GM12801 (cell line): Measurements from ENCODE around the gene ZC3H7A.

ENCODE experiments used
- TF ChIP-seq, protein P1 (sequence below): IDR thresholded peaks from one replicate; pipeline ENCODE4 v1.5.1; 2011; ENCODE audit warnings: control low read depth; ENCODE audit not compliant: insufficient read length; ENCODE audit errors: extremely low read depth

The ZC3H7A gene

DNA sequence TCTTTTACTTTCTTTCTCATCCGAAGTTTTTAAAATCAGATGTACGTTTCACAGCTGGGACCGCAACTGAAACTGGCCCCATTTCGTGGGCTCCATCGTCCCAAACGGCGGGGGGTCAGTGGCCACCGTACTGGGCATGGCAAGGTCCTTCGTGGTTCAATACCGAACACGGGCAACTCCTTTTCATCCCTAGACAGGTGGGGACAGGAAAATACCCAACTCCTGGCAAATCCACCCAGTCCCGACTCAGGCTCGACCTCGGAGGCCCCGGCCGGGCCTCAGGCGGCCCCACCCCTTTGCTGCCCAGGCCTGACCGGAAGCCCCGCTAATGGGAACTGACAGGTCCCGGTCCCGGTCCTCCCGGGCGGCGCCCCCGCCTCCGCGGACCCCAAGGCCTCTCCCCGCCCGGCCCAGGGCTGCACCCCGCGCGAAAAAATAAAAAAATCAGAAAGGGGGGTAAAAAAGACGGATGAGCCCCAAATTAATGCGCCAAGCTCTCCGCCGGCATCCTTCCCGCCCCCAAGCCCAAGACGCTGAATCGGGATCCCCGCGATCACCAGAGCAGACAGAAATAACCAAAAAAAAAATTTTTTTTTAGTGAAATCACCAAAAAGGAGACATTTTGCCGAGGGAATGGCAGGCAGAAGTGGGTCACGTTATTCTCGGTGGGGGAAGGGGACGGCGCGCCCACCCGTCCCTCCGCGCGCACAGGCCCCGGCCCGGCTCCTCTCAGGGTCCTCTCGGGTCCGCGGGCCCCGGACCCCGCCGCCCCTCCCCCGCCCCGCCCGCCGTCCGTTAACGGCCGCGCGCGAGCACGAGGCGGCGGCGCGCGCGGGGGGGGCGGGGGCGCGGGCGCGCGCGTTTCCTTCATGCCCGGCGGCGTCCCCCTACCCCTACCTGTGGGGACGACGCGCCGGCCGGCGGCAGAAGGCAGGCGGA, 562 bp downstream of the ZC3H7A start:
- TF ChIP-seq, protein P1, sequence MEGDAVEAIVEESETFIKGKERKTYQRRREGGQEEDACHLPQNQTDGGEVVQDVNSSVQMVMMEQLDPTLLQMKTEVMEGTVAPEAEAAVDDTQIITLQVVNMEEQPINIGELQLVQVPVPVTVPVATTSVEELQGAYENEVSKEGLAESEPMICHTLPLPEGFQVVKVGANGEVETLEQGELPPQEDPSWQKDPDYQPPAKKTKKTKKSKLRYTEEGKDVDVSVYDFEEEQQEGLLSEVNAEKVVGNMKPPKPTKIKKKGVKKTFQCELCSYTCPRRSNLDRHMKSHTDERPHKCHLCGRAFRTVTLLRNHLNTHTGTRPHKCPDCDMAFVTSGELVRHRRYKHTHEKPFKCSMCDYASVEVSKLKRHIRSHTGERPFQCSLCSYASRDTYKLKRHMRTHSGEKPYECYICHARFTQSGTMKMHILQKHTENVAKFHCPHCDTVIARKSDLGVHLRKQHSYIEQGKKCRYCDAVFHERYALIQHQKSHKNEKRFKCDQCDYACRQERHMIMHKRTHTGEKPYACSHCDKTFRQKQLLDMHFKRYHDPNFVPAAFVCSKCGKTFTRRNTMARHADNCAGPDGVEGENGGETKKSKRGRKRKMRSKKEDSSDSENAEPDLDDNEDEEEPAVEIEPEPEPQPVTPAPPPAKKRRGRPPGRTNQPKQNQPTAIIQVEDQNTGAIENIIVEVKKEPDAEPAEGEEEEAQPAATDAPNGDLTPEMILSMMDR, result no peak

DNA sequence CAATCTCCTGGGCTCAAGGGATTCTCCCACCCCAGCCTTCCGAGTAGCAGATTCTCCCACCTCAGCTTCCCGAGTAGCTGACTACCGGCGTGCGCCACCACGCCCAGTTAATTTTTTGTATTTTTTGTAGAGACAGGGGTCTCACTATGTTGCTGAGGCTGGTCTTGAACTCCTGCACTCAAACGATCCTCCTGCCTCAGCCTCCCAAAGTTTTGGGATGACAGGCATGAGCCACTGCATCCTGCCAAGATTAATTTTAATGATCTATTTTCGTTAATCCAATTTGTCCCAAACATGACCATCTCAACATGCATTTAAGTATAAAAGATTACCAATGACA, 1.2 kb downstream of the ZC3H7A start:
- TF ChIP-seq, protein P1, result no peak

DNA sequence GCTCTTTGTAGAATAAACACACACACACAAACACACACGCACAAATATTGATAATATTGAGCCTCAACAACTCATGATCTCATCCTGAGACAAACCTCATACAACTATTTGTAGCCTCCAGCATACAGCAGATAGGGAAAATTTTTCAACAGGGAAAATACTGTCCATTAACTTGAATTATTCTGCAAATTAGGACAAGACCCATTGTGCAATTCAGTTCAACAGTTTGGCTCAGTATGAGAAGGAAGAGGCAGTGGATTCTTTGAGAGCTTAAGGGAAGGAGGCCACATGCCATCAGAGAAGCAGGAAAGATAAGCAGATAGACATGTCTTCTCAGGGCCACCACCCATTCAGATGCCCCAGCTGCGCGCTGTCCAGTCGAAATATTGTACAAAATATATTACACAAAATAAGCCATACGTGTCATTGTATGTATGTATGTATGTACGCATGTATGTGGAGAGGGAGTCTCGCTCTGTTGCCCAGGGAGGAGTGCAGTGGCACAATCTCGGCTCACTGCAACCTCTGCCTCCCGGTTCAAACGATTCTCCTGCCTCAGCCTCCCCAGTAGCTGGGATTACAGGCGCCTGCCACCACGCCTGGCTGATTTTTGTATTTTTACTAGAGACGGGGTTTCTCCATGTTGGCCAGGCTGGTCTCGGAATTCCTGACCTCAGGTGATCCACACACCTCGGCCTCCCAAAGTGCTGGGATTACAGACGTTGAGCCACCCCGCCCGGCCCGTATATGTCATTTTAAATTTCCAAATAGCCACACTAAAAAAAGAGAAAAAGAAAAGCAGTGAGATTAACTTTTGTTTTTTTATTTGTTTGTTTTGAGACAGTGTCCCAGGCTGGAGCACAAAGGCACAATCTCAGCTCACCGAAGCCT, 1.8 kb downstream of the ZC3H7A start:
- TF ChIP-seq, protein P1, result no peak

DNA sequence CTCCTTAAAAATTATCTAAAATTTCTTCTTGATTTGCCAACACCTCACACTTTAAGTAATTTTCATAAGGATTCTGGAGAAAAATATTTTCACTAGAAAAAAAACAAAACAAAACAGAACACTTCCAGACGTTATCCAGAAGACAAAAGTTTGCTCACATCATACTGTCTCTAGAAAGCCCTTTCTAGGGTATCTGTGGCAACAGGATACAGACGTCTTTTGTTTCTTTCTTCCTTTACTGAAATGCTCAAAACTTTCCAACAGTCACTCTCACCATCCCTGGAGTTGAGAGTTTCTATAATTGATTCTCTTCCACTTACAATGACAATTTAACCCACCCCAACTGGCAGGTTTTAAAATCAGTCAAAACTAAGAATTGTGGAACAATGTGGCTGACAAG, 2.6 kb downstream of the ZC3H7A start:
- TF ChIP-seq, protein P1, result no peak

DNA sequence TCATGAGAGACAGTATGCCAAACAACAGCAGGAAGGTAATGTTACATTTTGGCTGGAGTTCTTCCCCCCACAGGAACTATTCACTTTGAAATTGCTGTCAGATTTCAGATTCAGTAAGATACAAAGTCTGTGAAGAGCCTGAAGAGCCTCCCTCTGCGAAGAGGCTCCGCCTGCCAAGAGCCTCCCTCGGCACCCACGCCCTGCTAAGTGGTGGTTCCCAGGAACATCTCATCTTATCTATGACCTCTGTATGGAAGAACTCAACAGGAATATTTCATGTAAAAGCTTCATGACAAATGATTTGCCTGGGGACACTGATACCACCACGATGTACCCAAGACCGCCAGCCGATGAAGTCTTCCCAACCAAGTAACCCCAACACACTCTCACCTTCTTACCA, 3.2 kb downstream of the ZC3H7A start:
- TF ChIP-seq, protein P1, result no peak

DNA sequence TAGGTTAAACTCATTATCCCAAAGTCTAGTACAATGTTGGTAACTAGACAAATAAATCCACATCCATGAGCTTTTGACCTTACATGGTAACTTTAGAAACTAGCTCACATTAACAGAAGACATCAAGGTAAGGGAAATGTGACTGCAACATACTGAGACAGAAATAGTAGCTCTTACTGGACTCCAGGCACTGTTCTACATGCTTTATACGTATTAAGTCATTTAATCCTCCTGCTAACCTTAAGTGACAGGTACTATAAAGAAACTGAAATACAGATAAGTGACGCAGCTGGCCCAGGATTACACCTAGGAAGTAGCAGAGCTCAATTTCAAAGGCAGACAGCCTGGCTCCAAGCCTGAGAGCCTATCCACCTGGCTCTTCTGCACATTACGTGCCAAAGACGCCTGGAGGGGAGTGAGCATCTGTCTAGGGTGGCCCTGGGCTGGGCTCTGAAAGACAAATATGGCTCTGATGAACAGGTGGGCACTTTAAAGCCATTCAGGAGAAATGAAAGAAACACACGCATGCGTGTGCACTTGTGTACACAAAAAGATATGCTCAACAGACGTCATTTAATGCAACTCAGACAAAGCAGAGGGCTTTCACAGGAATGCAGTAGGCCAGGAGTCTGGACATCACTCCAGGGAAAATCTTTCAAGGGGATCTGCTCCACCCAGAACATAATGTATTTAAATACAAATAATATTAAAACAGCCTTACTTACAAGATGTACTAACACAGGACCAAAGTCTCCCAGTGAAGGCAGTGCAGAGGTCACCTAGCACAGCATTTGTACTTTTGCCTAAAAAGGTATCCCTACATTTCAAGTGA, 4.4 kb downstream of the ZC3H7A start:
- TF ChIP-seq, protein P1, result no peak
